SK-N-MC (cell line): ENCODE measurements around the gene SCFD2.

Experiments used
- DNase-seq: peaks from one replicate; pipeline ENCODE4 v3.0.0-alpha.2; 2011; ENCODE audit warnings: low read depth, low spot score
- H3K27ac ChIP-seq: fragments of 200-600 bp; sonication (generic); 2 replicates; pipeline ENCODE4 v1.5.1; 2016; ENCODE audit warnings: mixed run types
- H3K36me3 ChIP-seq: fragments of 200-600 bp; sonication (generic); 2 replicates; pipeline ENCODE4 v1.6.1; 2017; ENCODE audit warnings: antibody characterized with exemption, low read length, mixed read lengths; ENCODE audit not compliant: insufficient read depth
- H3K4me3 ChIP-seq: fragments of 200-600 bp; sonication (generic); 2 replicates; pipeline ENCODE4 v1.5.1; 2016
- H3K9ac ChIP-seq: fragments of 200-600 bp; sonication (generic); 2 replicates; pipeline ENCODE4 v1.8.0; 2017; ENCODE audit warnings: mixed run types, mixed read lengths; ENCODE audit not compliant: insufficient read length
- H3K9me3 ChIP-seq: fragments of 200-600 bp; sonication (generic); 2 replicates; pipeline ENCODE4 v1.6.1; 2017; ENCODE audit warnings: low read depth, mild to moderate bottlenecking, antibody characterized with exemption, low read length, moderate library complexity, mixed read lengths
- EZH2 ChIP-seq: fragments of 200-600 bp; sonication (generic); IDR thresholded peaks from one replicate; pipeline ENCODE4 v1.6.1; 2017; ENCODE audit warnings: antibody characterized with exemption
- FOXP2 ChIP-seq: optimal IDR thresholded peaks from 2 replicates; pipeline ENCODE3; 2011; ENCODE audit warnings: mild to moderate bottlenecking, moderate library complexity; ENCODE audit not compliant: insufficient read depth; ENCODE audit errors: extremely low read length, control extremely low read depth
- POLR2AphosphoS5 ChIP-seq: IDR thresholded peaks from 2 replicates; pipeline ENCODE4 v1.6.1; 2012; ENCODE audit warnings: mild to moderate bottlenecking, low read depth, low read length, borderline replicate concordance

The SCFD2 gene

GRCh38 chr4:53121264-53121865 lies 244.5 kb downstream of the SCFD2 start:
- no peak for DNase-seq

DNA sequence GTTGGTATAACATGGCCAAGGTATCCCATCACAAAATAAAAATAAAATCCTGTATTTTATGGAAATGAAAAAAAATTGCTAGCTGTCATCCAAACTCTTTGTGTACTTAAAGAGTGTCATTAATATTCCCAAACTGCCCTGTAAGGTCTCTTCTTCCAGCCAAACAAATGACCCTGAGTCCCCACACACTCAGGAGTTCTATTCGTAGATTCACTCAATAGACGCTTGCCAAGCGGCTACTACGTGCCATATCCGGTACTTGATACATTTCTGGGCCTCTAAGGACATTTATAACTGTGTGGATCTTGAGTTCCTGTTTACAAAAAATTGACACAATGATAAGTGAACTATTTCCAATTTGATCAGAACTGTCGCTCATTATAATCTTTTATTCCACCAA lies 245.1 kb downstream of the SCFD2 start:
- no peak overlapping the region for H3K9ac ChIP-seq
- no peak overlapping the region for H3K4me3 ChIP-seq
- DNase-seq, result no peak
- H3K9me3 ChIP-seq, result no peaks in the 10 kb centered on the region
- no peak overlapping the region for H3K27ac ChIP-seq
- no peaks in the 10 kb centered on the region for H3K36me3 ChIP-seq
- no peak for TF ChIP-seq POLR2AphosphoS5
- TF ChIP-seq FOXP2, result no peak
- no peak for TF ChIP-seq EZH2

More at GRCh38 chr4:53121264-53121865, 244.5 kb downstream of the SCFD2 start:
- TF ChIP-seq EZH2, result no peak
- TF ChIP-seq POLR2AphosphoS5, result no peak
- TF ChIP-seq FOXP2, result no peak
- H3K9me3 ChIP-seq, result no peaks in the 10 kb centered on the region
- H3K9ac ChIP-seq, result no peak overlapping the region
- no peaks in the 10 kb centered on the region for H3K36me3 ChIP-seq
- H3K4me3 ChIP-seq, result no peak overlapping the region
- H3K27ac ChIP-seq, result no peak overlapping the region

DNA sequence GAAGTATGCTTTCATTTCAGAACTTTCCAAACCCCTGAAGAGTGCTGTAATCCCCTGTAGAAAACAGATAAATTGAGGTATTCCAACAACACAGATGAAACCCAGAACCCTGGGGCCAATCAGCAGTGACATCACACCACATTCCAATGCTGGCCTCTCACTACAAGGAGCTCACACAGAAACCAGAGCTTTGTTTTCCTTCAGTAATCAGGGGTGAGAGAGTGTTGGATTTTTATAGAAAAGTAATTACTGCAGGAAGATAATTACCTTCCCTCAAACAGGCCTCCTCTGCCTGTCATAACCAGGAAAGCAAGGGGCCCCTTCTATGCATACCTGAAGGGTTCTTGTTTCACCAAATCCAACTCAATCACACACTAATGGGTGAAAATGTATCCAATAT lies 246.2 kb downstream of the SCFD2 start:
- TF ChIP-seq EZH2 (no peak), POLR2AphosphoS5 (no peak), FOXP2 (no peak)
- Histone ChIP-seq H3K9ac (no peak overlapping the region), H3K36me3 (no peaks in the 10 kb centered on the region), H3K4me3 (no peak overlapping the region), H3K9me3 (no peaks in the 10 kb centered on the region), H3K27ac (no peak overlapping the region)
- DNase-seq, result no peak

- no peak overlapping the region for H3K27ac ChIP-seq
- DNase-seq, result no peak
- no peak for TF ChIP-seq POLR2AphosphoS5
- H3K9ac ChIP-seq, result no peak overlapping the region
- no peak overlapping the region for H3K4me3 ChIP-seq
- no peaks in the 10 kb centered on the region for H3K9me3 ChIP-seq
- no peaks in the 10 kb centered on the region for H3K36me3 ChIP-seq
Measured at GRCh38 chr4:53118676-53119075, 247.2 kb downstream of the SCFD2 start.

GRCh38 chr4:53116954-53117353 lies 248.9 kb downstream of the SCFD2 start:
- Histone ChIP-seq H3K9ac (no peak overlapping the region), H3K36me3 (no peaks in the 10 kb centered on the region), H3K9me3 (no peaks in the 10 kb centered on the region), H3K27ac (no peak overlapping the region), H3K4me3 (no peak overlapping the region)
- no peak for TF ChIP-seq POLR2AphosphoS5
- TF ChIP-seq FOXP2, result no peak
- no peak for TF ChIP-seq EZH2
- DNase-seq, result no peak

DNA sequence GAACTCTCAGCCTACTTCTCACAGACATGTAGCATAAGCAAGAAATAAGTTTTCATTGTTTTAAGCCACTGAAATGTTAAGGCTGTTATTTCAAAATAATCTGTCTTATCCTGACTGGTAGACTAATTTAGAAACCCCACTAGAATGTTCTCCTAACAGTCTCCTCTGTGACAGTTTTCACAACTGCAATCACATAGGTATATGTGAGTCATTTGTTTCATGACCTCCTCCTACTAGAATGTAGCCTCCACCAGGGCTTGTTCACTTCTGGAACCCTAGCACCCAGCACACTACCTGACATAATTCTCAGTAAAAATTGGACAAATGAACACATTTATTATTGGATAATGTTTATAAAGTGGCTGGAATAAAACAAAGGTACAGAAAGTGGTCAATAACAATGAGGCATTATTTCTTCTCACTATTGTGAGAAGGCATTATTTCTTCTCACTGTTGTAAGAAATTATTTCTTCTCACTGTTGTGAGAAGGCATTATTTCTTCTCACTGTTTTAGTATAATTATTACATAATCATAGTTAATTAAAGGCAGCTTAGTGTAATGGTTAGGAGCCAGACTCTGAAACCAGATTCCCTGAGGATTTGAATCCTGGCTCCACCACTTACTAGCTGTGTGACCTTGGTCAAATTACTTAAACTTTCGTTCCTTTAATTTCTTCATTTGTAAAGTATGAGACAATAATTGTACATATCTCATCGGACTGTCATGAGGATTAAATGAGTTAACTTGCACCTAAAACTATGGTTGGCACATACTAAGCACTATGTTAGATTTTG lies 252.2 kb downstream of the SCFD2 start:
- no peak for DNase-seq
- H3K27ac ChIP-seq, result no peak overlapping the region
- H3K36me3 ChIP-seq, result no peaks in the 10 kb centered on the region
- H3K9ac ChIP-seq, result no peak overlapping the region
- TF ChIP-seq EZH2, result no peak
- TF ChIP-seq POLR2AphosphoS5, result no peak
- no peak for TF ChIP-seq FOXP2
- H3K9me3 ChIP-seq, result no peaks in the 10 kb centered on the region
- no peak overlapping the region for H3K4me3 ChIP-seq

- no peak overlapping the region for H3K9ac ChIP-seq
- no peak overlapping the region for H3K4me3 ChIP-seq
- DNase-seq, result no peak
- H3K36me3 ChIP-seq, result no peaks in the 10 kb centered on the region
- H3K27ac ChIP-seq, result no peak overlapping the region
- no peak for TF ChIP-seq POLR2AphosphoS5
- no peak for TF ChIP-seq EZH2
- no peak for TF ChIP-seq FOXP2
- H3K9me3 ChIP-seq, result no peaks in the 10 kb centered on the region
Measured at GRCh38 chr4:53105313-53105712, 260.5 kb downstream of the SCFD2 start.

DNA sequence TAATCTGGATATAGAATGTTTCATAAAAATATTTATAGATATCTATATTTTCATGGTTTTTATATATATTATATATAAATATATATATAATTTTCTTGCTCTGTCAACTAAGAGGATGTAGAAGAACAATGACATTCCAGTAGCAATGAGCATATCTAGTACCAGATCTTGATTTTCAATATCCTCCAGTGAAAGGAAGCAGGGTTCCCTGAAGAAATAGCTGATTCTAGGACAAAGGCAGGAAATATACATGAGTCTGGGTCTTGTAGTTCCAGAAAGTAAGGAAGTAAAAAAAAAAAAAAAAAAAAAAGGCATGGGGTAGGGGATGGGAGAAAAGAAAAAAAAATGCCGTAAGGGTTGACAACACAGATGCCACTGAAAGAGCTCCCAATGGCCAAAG lies 262.4 kb downstream of the SCFD2 start:
- Histone ChIP-seq H3K9ac (no peak overlapping the region), H3K4me3 (no peak overlapping the region), H3K36me3 (no peaks in the 10 kb centered on the region), H3K27ac (no peak overlapping the region), H3K9me3 (no peaks in the 10 kb centered on the region)
- no peak for DNase-seq
- TF ChIP-seq POLR2AphosphoS5 (no peak), EZH2 (no peak), FOXP2 (no peak)
